Left lung (tissue), 10 donors: ENCODE results near the gene SMARCC1. TPM values are rescaled to one million over a fixed set of nuclear protein-coding genes. Genes with fewer than 3 reads are reported as not detected.

Experiments used
- ATAC-seq: fragments of 200-7000 bp; cut with Tn5 transposase; one replicate; pipeline ENCODE4 v1.9.1; 2020; ENCODE audit warnings: moderate library complexity
- DNase-seq, 4 donors: peaks; one replicate each; pipeline ENCODE4 v3.0.0-alpha.2; 2013 to 2020
- H3K27ac ChIP-seq, 2 donors: fragments of 200-600 bp; sonication (generic) in 1 of 2; one replicate each; pipeline versions ENCODE4 v1.5.0 to v1.8.0; 2020 to 2021
- H3K27me3 ChIP-seq, 2 donors: fragments of 200-600 bp; sonication (generic) in 1 of 2; one replicate each; pipeline versions ENCODE4 v1.5.0 to v1.8.0; 2020 to 2021
- H3K36me3 ChIP-seq, 2 donors: fragments of 200-600 bp; sonication (generic) in 1 of 2; one replicate each; pipeline versions ENCODE4 v1.5.0 to v1.8.0; 2020 to 2021
- H3K4me1 ChIP-seq, 2 donors: fragments of 200-600 bp; one replicate each; pipeline ENCODE4 v1.8.0; 2021
- H3K4me3 ChIP-seq, 2 donors: fragments of 200-600 bp; sonication (generic) in 1 of 2; one replicate each; pipeline versions ENCODE4 v1.5.0 to v1.8.0; 2020 to 2021; ENCODE audit warnings: mild to moderate bottlenecking in 1 of 2
- H3K9me3 ChIP-seq, 2 donors: fragments of 200-600 bp; sonication (generic) in 1 of 2; one replicate each; pipeline versions ENCODE4 v1.5.0 to v1.8.0; 2020 to 2021
- intact Hi-C, 2 donors: fragments of 100-400 bp; cut with DNase I; formaldehyde crosslinking; loops; one replicate each; pipeline versions ENCODE4 v1.11.2 to v1.14.2; 2022
- polyA plus RNA-seq, 6 donors: library from polyadenylated mRNA; unstranded; fragments of 120-200 nt; gene quantifications; one replicate each; pipeline ENCODE4 v1.2.1, GENCODE V29; 2013; ENCODE audit not compliant: insufficient read length in 6 of 6
- total RNA-seq, 2 donors: library from RNA; stranded (reverse); fragmentation: NEBNext Ultra II Directional; extraction: Animal tissue kit (Norgen Biotek cat#: 25700); gene quantifications; one replicate each; pipeline ENCODE4 v1.2.1, GENCODE V29; 2021
- TF ChIP-seq, protein P1 (sequence below), 2 donors: fragments of 200-600 bp; sonication (generic) in 1 of 2; IDR thresholded peaks; one replicate each; pipeline versions ENCODE4 v1.5.0 to v1.8.0; 2021; ENCODE audit warnings: antibody characterized with exemption in 2 of 2
- donor health status: DM: no; HTN: yes; CAD: no.
- donor health status: DM: no; HTN: no; CAD: no.

SMARCC1 gene
- total and polyA plus RNA-seq, 8 donors = 58.5 to 112 (median 97.6) TPM

DNA sequence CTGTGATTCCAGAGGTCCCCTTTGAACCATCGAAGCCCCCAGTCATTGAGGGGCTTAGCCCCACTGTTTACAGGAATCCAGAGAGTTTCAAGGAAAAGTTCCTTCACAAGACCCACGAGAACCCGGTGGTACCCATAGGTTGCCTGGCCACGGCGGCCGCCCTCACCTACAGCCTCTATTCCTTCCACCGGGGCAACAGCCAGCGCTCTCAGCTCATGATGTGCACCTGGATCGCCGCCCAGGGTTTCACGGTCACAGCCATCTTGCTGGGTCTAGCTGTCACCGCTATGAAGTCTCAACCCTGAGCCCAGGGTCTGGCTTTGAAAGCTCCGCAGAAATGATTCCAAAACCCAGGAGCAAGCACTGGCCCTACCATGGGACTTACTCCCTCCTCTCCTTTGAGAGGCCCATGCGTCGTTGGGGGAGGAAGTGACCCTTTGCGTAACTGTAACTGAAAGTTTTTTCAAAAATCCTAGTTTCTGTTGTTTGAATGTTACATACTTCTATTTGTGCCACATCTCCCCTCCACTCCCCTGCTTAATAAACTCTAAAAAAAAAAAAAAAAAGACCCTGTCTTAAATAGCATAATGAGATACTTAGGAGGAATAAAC, 118.0 kb downstream of the SMARCC1 start:
- TF ChIP-seq, protein P1, sequence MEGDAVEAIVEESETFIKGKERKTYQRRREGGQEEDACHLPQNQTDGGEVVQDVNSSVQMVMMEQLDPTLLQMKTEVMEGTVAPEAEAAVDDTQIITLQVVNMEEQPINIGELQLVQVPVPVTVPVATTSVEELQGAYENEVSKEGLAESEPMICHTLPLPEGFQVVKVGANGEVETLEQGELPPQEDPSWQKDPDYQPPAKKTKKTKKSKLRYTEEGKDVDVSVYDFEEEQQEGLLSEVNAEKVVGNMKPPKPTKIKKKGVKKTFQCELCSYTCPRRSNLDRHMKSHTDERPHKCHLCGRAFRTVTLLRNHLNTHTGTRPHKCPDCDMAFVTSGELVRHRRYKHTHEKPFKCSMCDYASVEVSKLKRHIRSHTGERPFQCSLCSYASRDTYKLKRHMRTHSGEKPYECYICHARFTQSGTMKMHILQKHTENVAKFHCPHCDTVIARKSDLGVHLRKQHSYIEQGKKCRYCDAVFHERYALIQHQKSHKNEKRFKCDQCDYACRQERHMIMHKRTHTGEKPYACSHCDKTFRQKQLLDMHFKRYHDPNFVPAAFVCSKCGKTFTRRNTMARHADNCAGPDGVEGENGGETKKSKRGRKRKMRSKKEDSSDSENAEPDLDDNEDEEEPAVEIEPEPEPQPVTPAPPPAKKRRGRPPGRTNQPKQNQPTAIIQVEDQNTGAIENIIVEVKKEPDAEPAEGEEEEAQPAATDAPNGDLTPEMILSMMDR (IDR thresholded peaks at IDR 0.05) = no peak
- Histone ChIP-seq H3K27ac (no peak overlapping the region), H3K9me3 (peaks cover 0 to under 1% of the 10 kb centered on the region in 2 donors), H3K27me3 (no peaks in the 10 kb centered on the region), H3K4me1 (peaks cover 0 to 6% of the 10 kb centered on the region in 2 donors), H3K4me3 (no peak overlapping the region), H3K36me3 (peaks cover 0 to 51% of the 10 kb centered on the region in 2 donors)
- intact Hi-C loops = no loop called here
- ATAC-seq = no peak
- DNase-seq = no peak

DNA sequence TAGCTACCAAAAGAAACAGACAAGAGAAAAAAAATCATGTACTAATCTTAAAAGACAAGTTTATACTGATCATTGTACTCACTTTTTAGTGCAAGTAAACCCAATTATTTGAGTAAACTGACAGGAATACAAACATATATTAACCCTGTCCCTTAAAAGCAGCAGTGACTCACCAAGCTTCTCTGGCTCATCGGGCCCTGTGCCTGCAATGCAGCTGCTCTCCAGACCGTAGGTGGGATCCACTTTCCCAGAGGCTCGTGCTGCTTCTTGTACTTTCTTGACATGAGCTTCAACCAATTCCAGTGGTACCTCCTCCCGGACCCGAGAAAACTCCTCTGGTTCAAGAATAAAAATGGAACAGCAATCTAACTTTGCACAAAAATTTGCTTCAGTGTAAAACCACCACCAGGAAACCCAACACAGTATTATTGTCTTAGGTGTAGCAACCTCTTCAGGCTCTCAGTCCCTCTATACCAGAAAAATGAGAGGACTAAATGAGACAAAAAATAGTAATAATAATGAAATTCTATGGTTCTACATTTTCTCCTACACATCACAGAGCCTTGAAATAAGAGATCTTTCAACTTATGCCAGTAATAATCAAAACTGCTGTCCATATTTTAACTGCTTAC, 120.5 kb downstream of the SMARCC1 start:
- H3K27me3 ChIP-seq = no peaks in the 10 kb centered on the region
- peaks cover 0 to 4% of the 10 kb centered on the region in 2 donors for H3K9me3 ChIP-seq
- H3K27ac ChIP-seq = no peak overlapping the region
- ATAC-seq = peak; percentile 62
- H3K4me1 ChIP-seq = peaks cover 0 to 6% of the 10 kb centered on the region in 2 donors
- no peak overlapping the region for H3K4me3 ChIP-seq
- intact Hi-C loops = no loop called here
- H3K36me3 ChIP-seq = peaks cover 0 to 52% of the 10 kb centered on the region in 2 donors
- TF ChIP-seq, protein P1 (IDR thresholded peaks at IDR 0.05) = no peak
- DNase-seq = no peak

DNA sequence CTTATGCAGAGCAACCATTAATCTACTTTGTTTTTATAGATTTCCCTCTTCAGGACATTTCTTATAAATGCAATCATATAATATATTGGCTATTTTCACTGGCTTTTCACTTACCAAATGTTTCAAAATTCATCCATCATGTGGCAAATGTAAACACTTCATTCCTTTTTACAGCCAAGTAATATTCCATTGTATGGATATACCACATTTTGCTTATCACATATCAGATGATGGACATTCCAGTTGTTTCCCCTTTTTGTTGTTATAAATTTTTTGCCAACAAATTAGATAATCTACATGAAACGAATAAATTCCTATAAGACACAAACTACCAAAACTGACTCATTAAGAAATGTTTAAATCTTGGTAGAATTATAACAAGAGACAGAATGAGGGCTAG, 123.2 kb downstream of the SMARCC1 start:
- peaks cover 0 to 57% of the 10 kb centered on the region in 2 donors for H3K36me3 ChIP-seq
- no peak for ATAC-seq
- intact Hi-C loops = no loop called here
- H3K27ac ChIP-seq = no peak overlapping the region
- H3K4me3 ChIP-seq = no peak overlapping the region
- H3K9me3 ChIP-seq = peaks cover 0 to 4% of the 10 kb centered on the region in 2 donors
- no peaks in the 10 kb centered on the region for H3K4me1 ChIP-seq
- TF ChIP-seq, protein P1 (IDR thresholded peaks at IDR 0.05) = no peak
- no peak for DNase-seq
- H3K27me3 ChIP-seq = no peaks in the 10 kb centered on the region

DNA sequence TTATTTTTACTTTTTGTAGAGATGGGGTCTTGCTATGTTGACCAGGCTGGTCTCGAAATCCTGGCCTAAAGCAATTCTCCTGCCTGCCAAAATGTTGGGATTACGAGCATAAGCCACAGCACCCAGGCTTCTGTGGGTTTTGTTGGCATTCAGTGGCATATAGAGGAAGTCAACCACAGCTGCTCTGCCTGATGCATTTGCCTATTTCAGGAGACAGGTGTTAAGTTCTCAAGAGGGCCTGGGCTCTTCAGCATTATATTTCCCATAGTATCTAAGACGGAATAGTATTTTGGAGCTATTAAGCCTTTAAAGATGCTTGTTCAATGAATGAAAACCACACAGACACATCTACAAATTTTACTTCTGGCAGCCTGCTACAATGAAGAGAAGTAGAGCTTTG, 129.6 kb downstream of the SMARCC1 start:
- Histone ChIP-seq H3K27me3 (no peaks in the 10 kb centered on the region), H3K4me1 (no peaks in the 10 kb centered on the region), H3K4me3 (no peak overlapping the region), H3K27ac (no peak overlapping the region), H3K9me3 (no peaks in the 10 kb centered on the region), H3K36me3 (peaks cover 0 to 17% of the 10 kb centered on the region in 2 donors)
- ATAC-seq (no peak), DNase-seq (no peak)
- TF ChIP-seq, protein P1 (IDR thresholded peaks at IDR 0.05) = no peak
- intact Hi-C loops = no loop called here

DNA sequence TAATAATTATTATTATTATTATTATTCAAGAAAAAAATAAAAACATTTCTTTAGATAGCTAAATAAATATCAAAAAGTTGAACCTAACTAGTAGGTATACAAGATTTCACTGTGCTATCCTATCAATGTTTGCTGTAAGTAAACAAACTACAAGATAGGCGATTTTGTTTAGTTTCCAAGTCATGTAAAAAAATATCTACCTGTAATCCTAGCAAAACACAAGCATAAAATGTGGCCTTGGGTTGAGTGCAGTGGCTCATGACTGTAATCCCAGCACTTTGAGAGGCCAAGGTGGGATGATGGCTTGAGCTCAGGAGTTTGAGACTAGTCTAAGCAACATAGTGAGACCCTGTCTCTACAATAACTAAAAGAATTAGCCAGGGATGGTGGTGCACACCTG, 131.4 kb downstream of the SMARCC1 start:
- ATAC-seq (no peak), DNase-seq (no peak)
- H3K27ac ChIP-seq = no peak overlapping the region
- H3K9me3 ChIP-seq = no peaks in the 10 kb centered on the region
- H3K27me3 ChIP-seq = no peaks in the 10 kb centered on the region
- intact Hi-C loops = no loop called here
- no peak overlapping the region for H3K4me3 ChIP-seq
- TF ChIP-seq, protein P1 (IDR thresholded peaks at IDR 0.05) = no peak
- H3K4me1 ChIP-seq = peaks cover 0 to 5% of the 10 kb centered on the region in 2 donors
- H3K36me3 ChIP-seq = peaks cover 0 to 7% of the 10 kb centered on the region in 2 donors
